ENCODE results near the gene KIAA0232. TPM values are rescaled to one million over a fixed set of nuclear protein-coding genes. Genes with fewer than 3 reads are reported as not detected.
"Not testable (repeated sequence)": the region's sequence is repeated elsewhere in the genome, so short reads cannot be mapped to it uniquely, and the experiment has no call there.

KIAA0232 gene
- polyA plus RNA-seq, 1 experiment: 25.0 TPM

GRCh38 chr4:6900956-6901355 is 118.4 kb downstream of the KIAA0232 start:
- TF ChIP-seq CTCF (IDR thresholded peaks at IDR 0.05; ENCODE audit: low read depth, low read length): no peak
- Histone ChIP-seq H3K4me3 (ENCODE audit: low read depth, low read length) (no peak overlapping the region), H3K27ac (ENCODE audit: low read depth, low read length) (no peak overlapping the region), H3K9me3 (ENCODE audit: control insufficient read depth, insufficient read depth, low read length) (no peaks in the 10 kb centered on the region), H3K27me3 (ENCODE audit: control insufficient read depth, insufficient read depth, low read length) (no peaks in the 10 kb centered on the region)
- POLR2A ChIA-PET: no interaction called here
- DNase-seq (ENCODE audit: low read depth, low spot score): no peak
- CTCF ChIA-PET: interaction anchor here (1.3 kb wide), 1 partner anchor 8 kb away, joined by 3 read pairs; no protein-coding TSS in a partner anchor

- ChIA-PET CTCF (no interaction called here), POLR2A (no interaction called here)
- DNase-seq (ENCODE audit: low read depth, low spot score): no peak
- no peak for TF ChIP-seq CTCF (IDR thresholded peaks at IDR 0.05; ENCODE audit: low read depth, low read length)
- H3K4me3 ChIP-seq (ENCODE audit: low read depth, low read length): no peak overlapping the region
- no peaks in the 10 kb centered on the region for H3K9me3 ChIP-seq (ENCODE audit: control insufficient read depth, insufficient read depth, low read length)
- H3K27ac ChIP-seq (ENCODE audit: low read depth, low read length): no peak overlapping the region
- no peaks in the 10 kb centered on the region for H3K27me3 ChIP-seq (ENCODE audit: control insufficient read depth, insufficient read depth, low read length)
Measured at GRCh38 chr4:6901669-6902317, 119.3 kb downstream of the KIAA0232 start.

- H3K9me3 ChIP-seq (ENCODE audit: control insufficient read depth, insufficient read depth, low read length): no peaks in the 10 kb centered on the region
- ChIA-PET POLR2A (no interaction called here), CTCF (no interaction called here)
- no peak for DNase-seq (ENCODE audit: low read depth, low spot score)
- H3K27ac ChIP-seq (ENCODE audit: low read depth, low read length): no peak overlapping the region
- peaks cover 3% of the 10 kb centered on the region for H3K27me3 ChIP-seq (ENCODE audit: control insufficient read depth, insufficient read depth, low read length)
- TF ChIP-seq CTCF (IDR thresholded peaks at IDR 0.05; ENCODE audit: low read depth, low read length): no peak
- no peak overlapping the region for H3K4me3 ChIP-seq (ENCODE audit: low read depth, low read length)
Measured at GRCh38 chr4:6902318-6903042, 120.0 kb downstream of the KIAA0232 start.

- Histone ChIP-seq H3K4me3 (ENCODE audit: low read depth, low read length) (no peak overlapping the region), H3K27ac (ENCODE audit: low read depth, low read length) (no peak overlapping the region), H3K9me3 (ENCODE audit: control insufficient read depth, insufficient read depth, low read length) (no peaks in the 10 kb centered on the region; the same call in 1 of the 2 replicates), H3K27me3 (ENCODE audit: control insufficient read depth, insufficient read depth, low read length) (peaks cover 3% of the 10 kb centered on the region)
- TF ChIP-seq CTCF (IDR thresholded peaks at IDR 0.05; ENCODE audit: low read depth, low read length): no peak
- DNase-seq (ENCODE audit: low read depth, low spot score): no peak
- ChIA-PET CTCF (no interaction called here), POLR2A (no interaction called here)
Measured at GRCh38 chr4:6905516-6906445, 123.3 kb downstream of the KIAA0232 start.

GRCh38 chr4:6906486-6906885 is 124.0 kb downstream of the KIAA0232 start:
- CTCF ChIA-PET: not testable (repeated sequence)

More at GRCh38 chr4:6906486-6906885, 124.0 kb downstream of the KIAA0232 start:
- H3K27ac ChIP-seq (ENCODE audit: low read depth, low read length); H3K4me3 ChIP-seq (ENCODE audit: low read depth, low read length); H3K27me3 ChIP-seq (ENCODE audit: control insufficient read depth, insufficient read depth, low read length); H3K9me3 ChIP-seq (ENCODE audit: control insufficient read depth, insufficient read depth, low read length); DNase-seq (ENCODE audit: low read depth, low spot score); POLR2A ChIA-PET: not testable (repeated sequence)
